Neuron (in vitro differentiated cells): ENCODE results near the gene MYRFL.

ENCODE experiments used
- H2AFZ ChIP-seq: one replicate; pipeline ENCODE4 v1.6.1; 2013; ENCODE audit warnings: low read depth, mild to moderate bottlenecking, inconsistent platforms, low read length, moderate library complexity
- H3K27me3 ChIP-seq: one replicate; pipeline ENCODE4 v1.6.1; 2013; ENCODE audit warnings: low read length; ENCODE audit not compliant: insufficient read depth
- H3K36me3 ChIP-seq: one replicate; pipeline ENCODE4 v1.6.1; 2013; ENCODE audit warnings: low read length; ENCODE audit not compliant: insufficient read depth
- H3K4me1 ChIP-seq: one replicate; pipeline ENCODE4 v1.6.1; 2013; ENCODE audit warnings: low read length; ENCODE audit not compliant: insufficient read depth
- H3K4me3 ChIP-seq: 2 replicates; pipeline ENCODE4 v1.5.1; 2013; ENCODE audit warnings: mild to moderate bottlenecking, low read length, moderate library complexity
- H3K9me3 ChIP-seq: one replicate; pipeline ENCODE4 v1.6.1; 2013; ENCODE audit warnings: low read length

MYRFL gene

GRCh38 chr12:69833696-69834095 is 8.7 kb downstream of the MYRFL start:
- H3K27me3 ChIP-seq: no peaks in the 10 kb centered on the region
- no peak overlapping the region for H3K4me3 ChIP-seq
- no peaks in the 10 kb centered on the region for H3K36me3 ChIP-seq

GRCh38 chr12:69834147-69834546 is 9.1 kb downstream of the MYRFL start:
- H3K36me3 ChIP-seq: no peaks in the 10 kb centered on the region
- H3K27me3 ChIP-seq: no peaks in the 10 kb centered on the region
- no peaks in the 10 kb centered on the region for H3K9me3 ChIP-seq
- H2AFZ ChIP-seq: no peak overlapping the region
- no peak overlapping the region for H3K4me3 ChIP-seq
- H3K4me1 ChIP-seq: peaks cover 13% of the 10 kb centered on the region

More at GRCh38 chr12:69833696-69834095, 8.7 kb downstream of the MYRFL start:
- H3K9me3 ChIP-seq: no peaks in the 10 kb centered on the region
- H2AFZ ChIP-seq: no peak overlapping the region
- H3K4me1 ChIP-seq: peaks cover 13% of the 10 kb centered on the region

GRCh38 chr12:69834576-69834975 is 9.5 kb downstream of the MYRFL start:
- Histone ChIP-seq H3K27me3 (no peaks in the 10 kb centered on the region), H3K4me1 (peaks cover 13% of the 10 kb centered on the region), H3K4me3 (no peak overlapping the region), H3K36me3 (no peaks in the 10 kb centered on the region), H2AFZ (no peak overlapping the region), H3K9me3 (no peaks in the 10 kb centered on the region)

- Histone ChIP-seq H3K36me3 (no peaks in the 10 kb centered on the region), H3K4me3 (no peak overlapping the region), H3K4me1 (peaks cover 13% of the 10 kb centered on the region), H2AFZ (no peak overlapping the region), H3K9me3 (no peaks in the 10 kb centered on the region), H3K27me3 (no peaks in the 10 kb centered on the region)
These were observed 10.1 kb downstream of the MYRFL start for GRCh38 chr12:69835081-69835480.

GRCh38 chr12:69836015-69836414 is 11.0 kb downstream of the MYRFL start:
- Histone ChIP-seq H3K27me3 (no peaks in the 10 kb centered on the region), H3K4me3 (no peak overlapping the region), H3K4me1 (peaks cover 13% of the 10 kb centered on the region), H2AFZ (no peak overlapping the region), H3K36me3 (no peaks in the 10 kb centered on the region), H3K9me3 (no peaks in the 10 kb centered on the region)

GRCh38 chr12:69837191-69837590 is 12.2 kb downstream of the MYRFL start:
- peaks cover 13% of the 10 kb centered on the region for H3K4me1 ChIP-seq
- no peaks in the 10 kb centered on the region for H3K9me3 ChIP-seq
- H3K36me3 ChIP-seq: no peaks in the 10 kb centered on the region
- no peak overlapping the region for H3K4me3 ChIP-seq
- no peaks in the 10 kb centered on the region for H3K27me3 ChIP-seq
- H2AFZ ChIP-seq: no peak overlapping the region

- H3K4me1 ChIP-seq: peaks cover 13% of the 10 kb centered on the region
- no peak overlapping the region for H2AFZ ChIP-seq
- no peaks in the 10 kb centered on the region for H3K36me3 ChIP-seq
- H3K4me3 ChIP-seq: no peak overlapping the region
- no peaks in the 10 kb centered on the region for H3K27me3 ChIP-seq
- H3K9me3 ChIP-seq: no peaks in the 10 kb centered on the region
These were observed 12.8 kb downstream of the MYRFL start for GRCh38 chr12:69837657-69838415.

- no peak overlapping the region for H2AFZ ChIP-seq
- no peaks in the 10 kb centered on the region for H3K36me3 ChIP-seq
- no peaks in the 10 kb centered on the region for H3K9me3 ChIP-seq
- no peaks in the 10 kb centered on the region for H3K4me1 ChIP-seq
- no peak overlapping the region for H3K4me3 ChIP-seq
- H3K27me3 ChIP-seq: no peaks in the 10 kb centered on the region
These were observed 15.7 kb downstream of the MYRFL start for GRCh38 chr12:69840727-69841126.

GRCh38 chr12:69843608-69844007 is 18.6 kb downstream of the MYRFL start:
- no peak overlapping the region for H3K4me3 ChIP-seq
- H3K4me1 ChIP-seq: peaks cover 5% of the 10 kb centered on the region
- no peaks in the 10 kb centered on the region for H3K27me3 ChIP-seq
- no peaks in the 10 kb centered on the region for H3K36me3 ChIP-seq
- no peaks in the 10 kb centered on the region for H3K9me3 ChIP-seq
- peak overlapping the region; percentile 5 for H2AFZ ChIP-seq

GRCh38 chr12:69844416-69844815 is 19.4 kb downstream of the MYRFL start:
- peaks cover 5% of the 10 kb centered on the region for H3K4me1 ChIP-seq
- H3K36me3 ChIP-seq: no peaks in the 10 kb centered on the region
- H3K4me3 ChIP-seq: no peak overlapping the region
- H3K27me3 ChIP-seq: no peaks in the 10 kb centered on the region
- no peaks in the 10 kb centered on the region for H3K9me3 ChIP-seq
- H2AFZ ChIP-seq: no peak overlapping the region

- Histone ChIP-seq H3K4me1 (peaks cover 5% of the 10 kb centered on the region), H3K4me3 (no peak overlapping the region), H3K27me3 (no peaks in the 10 kb centered on the region), H3K36me3 (no peaks in the 10 kb centered on the region), H2AFZ (no peak overlapping the region), H3K9me3 (no peaks in the 10 kb centered on the region)
These were observed 19.8 kb downstream of the MYRFL start for GRCh38 chr12:69844836-69845235.

GRCh38 chr12:69846976-69847375 is 21.9 kb downstream of the MYRFL start:
- Histone ChIP-seq H3K4me1 (peaks cover 5% of the 10 kb centered on the region), H3K36me3 (no peaks in the 10 kb centered on the region), H2AFZ (no peak overlapping the region), H3K27me3 (no peaks in the 10 kb centered on the region), H3K9me3 (no peaks in the 10 kb centered on the region), H3K4me3 (no peak overlapping the region)

- H3K27me3 ChIP-seq: no peaks in the 10 kb centered on the region
- peaks cover 5% of the 10 kb centered on the region for H3K4me1 ChIP-seq
- no peak overlapping the region for H2AFZ ChIP-seq
- peaks cover 2% of the 10 kb centered on the region for H3K9me3 ChIP-seq
- H3K4me3 ChIP-seq: no peak overlapping the region
- no peaks in the 10 kb centered on the region for H3K36me3 ChIP-seq
These were observed 26.9 kb downstream of the MYRFL start for GRCh38 chr12:69851976-69852375.
